ENCODE results near the gene BBLN. TPM values are rescaled to one million over a fixed set of nuclear protein-coding genes. Genes with fewer than 3 reads are reported as not detected.

Gene BBLN
- total and polyA plus RNA-seq, 4 donors = 13.4 to 42.1 (median 32.3) TPM

GRCh38 chr9:128169925-128170324, 9.9 kb downstream of the BBLN start:
- TF ChIP-seq HNF4A (conservative IDR thresholded peaks at IDR 0.05) = no peak
- H3K4me3 ChIP-seq (ENCODE audit: low read depth in 1 of 3, low read length in 3 of 3) = no peak overlapping the region

GRCh38 chr9:128174062-128174461, 14.0 kb downstream of the BBLN start:
- TF ChIP-seq RXRA (IDR thresholded peaks at IDR 0.05) = no peak
- TF ChIP-seq HNF4A (conservative IDR thresholded peaks at IDR 0.05) = no peak
- no peak for TF ChIP-seq HNF4G (IDR thresholded peaks at IDR 0.05)
- no peak for TF ChIP-seq NR2F2 (IDR thresholded peaks at IDR 0.05)
- no peak for TF ChIP-seq REST (IDR thresholded peaks at IDR 0.05)
- no peak for TF ChIP-seq JUND (IDR thresholded peaks at IDR 0.05)
- no peak for TF ChIP-seq EGR1 (IDR thresholded peaks at IDR 0.05; ENCODE audit: low read depth in 2 of 2)
- TF ChIP-seq ZBTB33 (IDR thresholded peaks at IDR 0.05) = no peak
- no peak for TF ChIP-seq FOXA1 (IDR thresholded peaks at IDR 0.05)
- no peak for TF ChIP-seq ATF3 (IDR thresholded peaks at IDR 0.05)
- TF ChIP-seq MAX (IDR thresholded peaks at IDR 0.05) = no peak
- H3K9ac ChIP-seq (ENCODE audit: low read depth in 1 of 2, low read length in 2 of 2) = no peak overlapping the region
- no peaks in the 10 kb centered on the region for H3K4me1 ChIP-seq (ENCODE audit: control insufficient read depth in 4 of 4, insufficient read depth in 4 of 4, low read length in 3 of 4)
- WGBS = 73% methylated on average over 4 of the region's 4 CpGs
- H3K27ac ChIP-seq (ENCODE audit: low read depth in 1 of 2, low read length in 2 of 2) = no peak overlapping the region
- no peaks in the 10 kb centered on the region for H3K27me3 ChIP-seq (ENCODE audit: control insufficient read depth in 4 of 4, insufficient read depth in 4 of 4, low read length in 3 of 4)
- H3K4me3 ChIP-seq (ENCODE audit: low read depth in 1 of 3, low read length in 3 of 3) = no peak overlapping the region
- peaks cover 21 to 58% (median 39%) of the 10 kb centered on the region in 4 donors for H3K36me3 ChIP-seq (ENCODE audit: control insufficient read depth in 4 of 4, insufficient read depth in 3 of 4, low read depth in 1 of 4, low read length in 3 of 4)
- DNase-seq (ENCODE audit: low spot score) = no peak
- H3K9me3 ChIP-seq (ENCODE audit: control insufficient read depth in 4 of 4, low read length in 3 of 4) = no peaks in the 10 kb centered on the region

More at GRCh38 chr9:128169925-128170324, 9.9 kb downstream of the BBLN start:
- no peak overlapping the region for H3K27ac ChIP-seq (ENCODE audit: low read depth in 1 of 2, low read length in 2 of 2)
- no peak overlapping the region for H3K9ac ChIP-seq (ENCODE audit: low read depth in 1 of 2, low read length in 2 of 2)
- 93% methylated on average over 8 of the region's 8 CpGs for WGBS
- peaks cover 15 to 45% (median 32%) of the 10 kb centered on the region in 4 donors for H3K36me3 ChIP-seq (ENCODE audit: control insufficient read depth in 4 of 4, insufficient read depth in 3 of 4, low read depth in 1 of 4, low read length in 3 of 4)
- H3K4me1 ChIP-seq (ENCODE audit: control insufficient read depth in 4 of 4, insufficient read depth in 4 of 4, low read length in 3 of 4) = no peaks in the 10 kb centered on the region
- H3K27me3 ChIP-seq (ENCODE audit: control insufficient read depth in 4 of 4, insufficient read depth in 4 of 4, low read length in 3 of 4) = no peaks in the 10 kb centered on the region
- no peaks in the 10 kb centered on the region for H3K9me3 ChIP-seq (ENCODE audit: control insufficient read depth in 4 of 4, low read length in 3 of 4)
- DNase-seq (ENCODE audit: low spot score) = no peak

- no peak for DNase-seq (ENCODE audit: low spot score)
- H3K4me1 ChIP-seq (ENCODE audit: control insufficient read depth in 4 of 4, insufficient read depth in 4 of 4, low read length in 3 of 4) = no peaks in the 10 kb centered on the region
- no peak overlapping the region for H3K27ac ChIP-seq (ENCODE audit: low read depth in 1 of 2, low read length in 2 of 2)
- H3K9ac ChIP-seq (ENCODE audit: low read depth in 1 of 2, low read length in 2 of 2) = no peak overlapping the region
- no peak overlapping the region for H3K4me3 ChIP-seq (ENCODE audit: low read depth in 1 of 3, low read length in 3 of 3)
- TF ChIP-seq GABPA (IDR thresholded peaks at IDR 0.05 in 1 of 2, conservative IDR thresholded peaks at IDR 0.05 in 1 of 2) (no peak), FOXA1 (IDR thresholded peaks at IDR 0.05) (no peak), FOXA2 (IDR thresholded peaks at IDR 0.05) (no peak)
- peaks cover 21 to 53% (median 38%) of the 10 kb centered on the region in 4 donors for H3K36me3 ChIP-seq (ENCODE audit: control insufficient read depth in 4 of 4, insufficient read depth in 3 of 4, low read depth in 1 of 4, low read length in 3 of 4)
- no peaks in the 10 kb centered on the region for H3K27me3 ChIP-seq (ENCODE audit: control insufficient read depth in 4 of 4, insufficient read depth in 4 of 4, low read length in 3 of 4)
- no peaks in the 10 kb centered on the region for H3K9me3 ChIP-seq (ENCODE audit: control insufficient read depth in 4 of 4, low read length in 3 of 4)
- WGBS = 92% methylated on average over 8 of the region's 8 CpGs
Observed at GRCh38 chr9:128175102-128175563, 15.1 kb downstream of the BBLN start.

Data from liver (tissue), 9 donors.